GM19372 (cell line): ENCODE results near the gene DENND1A.

Source experiments
- ATAC-seq: cut with Tn5 transposase; IDR thresholded peaks from one replicate; pipeline ENCODE4 v1.9.1; 2021; ENCODE audit warnings: mild to moderate bottlenecking, low read depth, moderate library complexity; ENCODE audit not compliant: unreplicated experiment

DENND1A gene

GRCh38 chr9:123424552-123425225 is 505.2 kb downstream of the DENND1A start:
- ATAC-seq, result no peak

- ATAC-seq, result no peak
These were observed 505.8 kb downstream of the DENND1A start for GRCh38 chr9:123424131-123424530.

- no peak for ATAC-seq
These were observed 506.6 kb downstream of the DENND1A start for GRCh38 chr9:123423311-123423640.

- no peak for ATAC-seq
These were observed 507.2 kb downstream of the DENND1A start for GRCh38 chr9:123422635-123423310.

- ATAC-seq, result no peak
These were observed 508.0 kb downstream of the DENND1A start for GRCh38 chr9:123421801-123422455.

- ATAC-seq, result no peak
These were observed 508.7 kb downstream of the DENND1A start for GRCh38 chr9:123421186-123421585.

GRCh38 chr9:123420592-123421111 is 509.3 kb downstream of the DENND1A start:
- no peak for ATAC-seq

GRCh38 chr9:123419721-123420591 is 510.0 kb downstream of the DENND1A start:
- no peak for ATAC-seq

GRCh38 chr9:123419091-123419490 is 510.8 kb downstream of the DENND1A start:
- ATAC-seq, result no peak

- no peak for ATAC-seq
These were observed 511.4 kb downstream of the DENND1A start for GRCh38 chr9:123418506-123418905.

GRCh38 chr9:123418052-123418430 is 511.9 kb downstream of the DENND1A start:
- no peak for ATAC-seq

- no peak for ATAC-seq
These were observed 512.5 kb downstream of the DENND1A start for GRCh38 chr9:123417289-123418051.

- no peak for ATAC-seq
These were observed 513.8 kb downstream of the DENND1A start for GRCh38 chr9:123416176-123416575.

GRCh38 chr9:123414936-123415930 is 514.7 kb downstream of the DENND1A start:
- ATAC-seq, result no peak

GRCh38 chr9:123414204-123414603 is 515.7 kb downstream of the DENND1A start:
- no peak for ATAC-seq

GRCh38 chr9:123412171-123412820 is 517.6 kb downstream of the DENND1A start:
- no peak for ATAC-seq

- ATAC-seq, result no peak
These were observed 518.3 kb downstream of the DENND1A start for GRCh38 chr9:123411636-123412035.

- ATAC-seq, result no peak
These were observed 518.7 kb downstream of the DENND1A start for GRCh38 chr9:123411191-123411590.
